ENCODE results near the gene DPP10. TPM values are rescaled to one million over a fixed set of nuclear protein-coding genes. Genes with fewer than 3 reads are reported as not detected.

Gene DPP10
- total RNA-seq, 1 experiment from 2014 or later, result not detected

- Histone ChIP-seq H3K27me3 (ENCODE audit: control insufficient read depth, insufficient read depth, low read length) (no peaks in the 10 kb centered on the region), H3K9me3 (ENCODE audit: control insufficient read depth, insufficient read depth, low read depth, low read length) (no peaks in the 10 kb centered on the region), H3K27ac (ENCODE audit: low read length) (no peak overlapping the region), H3K4me3 (ENCODE audit: low read depth in 2 of 2, low read length in 2 of 2) (no peak overlapping the region), H3K4me1 (ENCODE audit: control insufficient read depth, insufficient read depth, low read length) (no peaks in the 10 kb centered on the region), H3K36me3 (ENCODE audit: control insufficient read depth, insufficient read depth, low read length) (no peaks in the 10 kb centered on the region)
- DNase-seq (ENCODE audit: low read depth, low spot score) (no peak), ATAC-seq (no peak)
- BruUV-seq (replicated peaks), result no TSS peak
- ChIA-PET POLR2A (no interaction called here), CTCF (no interaction called here)
- no peak for TF ChIP-seq SIN3A (IDR thresholded peaks at IDR 0.05; ENCODE audit: borderline replicate concordance, insufficient read depth, low read depth, low read length)
- no peak for TF ChIP-seq REST (IDR thresholded peaks at IDR 0.05; ENCODE audit: insufficient read depth in 1 of 2, low read depth in 2 of 2, low read length in 1 of 2)
- TF ChIP-seq TCF7L2 (IDR thresholded peaks at IDR 0.05; ENCODE audit: low read depth, low read length), result no peak
- TF ChIP-seq, protein P1, sequence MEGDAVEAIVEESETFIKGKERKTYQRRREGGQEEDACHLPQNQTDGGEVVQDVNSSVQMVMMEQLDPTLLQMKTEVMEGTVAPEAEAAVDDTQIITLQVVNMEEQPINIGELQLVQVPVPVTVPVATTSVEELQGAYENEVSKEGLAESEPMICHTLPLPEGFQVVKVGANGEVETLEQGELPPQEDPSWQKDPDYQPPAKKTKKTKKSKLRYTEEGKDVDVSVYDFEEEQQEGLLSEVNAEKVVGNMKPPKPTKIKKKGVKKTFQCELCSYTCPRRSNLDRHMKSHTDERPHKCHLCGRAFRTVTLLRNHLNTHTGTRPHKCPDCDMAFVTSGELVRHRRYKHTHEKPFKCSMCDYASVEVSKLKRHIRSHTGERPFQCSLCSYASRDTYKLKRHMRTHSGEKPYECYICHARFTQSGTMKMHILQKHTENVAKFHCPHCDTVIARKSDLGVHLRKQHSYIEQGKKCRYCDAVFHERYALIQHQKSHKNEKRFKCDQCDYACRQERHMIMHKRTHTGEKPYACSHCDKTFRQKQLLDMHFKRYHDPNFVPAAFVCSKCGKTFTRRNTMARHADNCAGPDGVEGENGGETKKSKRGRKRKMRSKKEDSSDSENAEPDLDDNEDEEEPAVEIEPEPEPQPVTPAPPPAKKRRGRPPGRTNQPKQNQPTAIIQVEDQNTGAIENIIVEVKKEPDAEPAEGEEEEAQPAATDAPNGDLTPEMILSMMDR (IDR thresholded peaks at IDR 0.05), result no peak
- TF ChIP-seq POLR2AphosphoS5 (IDR thresholded peaks at IDR 0.05; ENCODE audit: low read depth, low read length), result no peak
- in situ Hi-C loops (cut with HindIII; ENCODE audit: low pct_unique_long_range_greater_than_20kb, low sequenced_read_pairs) (no loop called here), intact Hi-C loops (cut with micrococcal nuclease; ENCODE audit: unreplicated experiment) (no loop called here)
These were observed 1314.8 kb downstream of the DPP10 start for GRCh38 chr2:115757286-115757685.

DNA sequence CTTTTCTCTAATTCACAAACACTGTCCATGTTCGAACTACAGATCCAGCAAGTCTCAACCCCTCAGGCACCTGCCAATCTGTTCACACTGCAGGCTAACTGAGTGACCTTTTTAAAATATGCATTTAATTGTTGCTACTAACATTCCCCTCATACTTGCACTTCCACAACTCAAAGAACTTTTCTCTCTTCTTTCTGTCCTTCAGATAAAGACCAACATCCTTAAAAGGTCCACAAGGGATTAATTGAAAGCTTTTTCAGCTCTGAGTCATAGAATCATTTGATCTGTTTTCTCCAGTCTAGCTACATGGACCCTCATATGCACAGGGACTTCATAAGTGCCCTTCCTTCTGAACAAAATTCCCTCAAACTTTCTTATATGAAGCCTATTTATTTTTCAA lies 1321.2 kb downstream of the DPP10 start:
- TF ChIP-seq, protein P1 (IDR thresholded peaks at IDR 0.05), result no peak
- TF ChIP-seq REST (IDR thresholded peaks at IDR 0.05; ENCODE audit: insufficient read depth in 1 of 2, low read depth in 2 of 2, low read length in 1 of 2) (no peak), POLR2AphosphoS5 (IDR thresholded peaks at IDR 0.05; ENCODE audit: low read depth, low read length) (no peak), SIN3A (IDR thresholded peaks at IDR 0.05; ENCODE audit: borderline replicate concordance, insufficient read depth, low read depth, low read length) (no peak), TCF7L2 (IDR thresholded peaks at IDR 0.05; ENCODE audit: low read depth, low read length) (no peak)
- Histone ChIP-seq H3K27me3 (ENCODE audit: control insufficient read depth, insufficient read depth, low read length) (no peaks in the 10 kb centered on the region), H3K9me3 (ENCODE audit: control insufficient read depth, insufficient read depth, low read depth, low read length) (no peaks in the 10 kb centered on the region), H3K36me3 (ENCODE audit: control insufficient read depth, insufficient read depth, low read length) (no peaks in the 10 kb centered on the region), H3K27ac (ENCODE audit: low read length) (no peak overlapping the region), H3K4me3 (ENCODE audit: low read depth in 2 of 2, low read length in 2 of 2) (no peak overlapping the region), H3K4me1 (ENCODE audit: control insufficient read depth, insufficient read depth, low read length) (no peaks in the 10 kb centered on the region)
- no TSS peak for BruUV-seq (replicated peaks)
- CTCF ChIA-PET, result no interaction called here
- intact Hi-C loops (cut with micrococcal nuclease; ENCODE audit: unreplicated experiment) (no loop called here), in situ Hi-C loops (cut with HindIII; ENCODE audit: low pct_unique_long_range_greater_than_20kb, low sequenced_read_pairs) (no loop called here)
- no peak for ATAC-seq
- no peak for DNase-seq (ENCODE audit: low read depth, low spot score)
- POLR2A ChIA-PET, result no interaction called here
